Choroid plexus epithelial cell (primary cell): Measurements from ENCODE around the gene ENOX1.

Source experiments
- DNase-seq: peaks from one replicate; pipeline ENCODE4 v3.0.0-alpha.2; 2010; ENCODE audit warnings: low read depth
- H3K4me3 ChIP-seq: 2 replicates; pipeline ENCODE4 v1.5.1; 2011; ENCODE audit warnings: low read depth, mild to moderate bottlenecking, control low read depth, low read length, moderate library complexity
- TF ChIP-seq, protein P1 (sequence below): conservative IDR thresholded peaks from 2 replicates; pipeline ENCODE4 v1.5.1; 2011; ENCODE audit warnings: low read depth, mild to moderate bottlenecking, control low read depth, inconsistent platforms, low read length, moderate library complexity

Gene ENOX1

DNA sequence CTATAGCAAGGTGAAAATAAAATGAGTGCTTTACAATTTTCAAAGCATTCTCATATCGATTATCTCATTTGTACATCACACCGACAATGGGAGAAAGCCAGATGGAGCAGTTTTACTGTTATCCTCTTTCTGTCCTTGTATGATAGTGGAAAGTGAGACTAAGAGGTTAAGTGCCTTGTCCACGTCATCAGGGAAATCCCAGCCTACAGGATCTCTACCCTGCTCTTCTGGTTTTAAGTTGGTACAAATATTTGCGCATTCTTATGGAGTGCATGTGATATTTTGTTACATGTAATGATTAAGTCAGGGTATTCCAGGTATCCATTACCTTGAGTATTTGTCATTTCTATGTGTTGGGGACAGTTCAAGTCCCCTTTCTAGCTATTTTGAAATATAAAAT is 12.4 kb upstream of the ENOX1 start:
- no peak for DNase-seq
- TF ChIP-seq, protein P1, sequence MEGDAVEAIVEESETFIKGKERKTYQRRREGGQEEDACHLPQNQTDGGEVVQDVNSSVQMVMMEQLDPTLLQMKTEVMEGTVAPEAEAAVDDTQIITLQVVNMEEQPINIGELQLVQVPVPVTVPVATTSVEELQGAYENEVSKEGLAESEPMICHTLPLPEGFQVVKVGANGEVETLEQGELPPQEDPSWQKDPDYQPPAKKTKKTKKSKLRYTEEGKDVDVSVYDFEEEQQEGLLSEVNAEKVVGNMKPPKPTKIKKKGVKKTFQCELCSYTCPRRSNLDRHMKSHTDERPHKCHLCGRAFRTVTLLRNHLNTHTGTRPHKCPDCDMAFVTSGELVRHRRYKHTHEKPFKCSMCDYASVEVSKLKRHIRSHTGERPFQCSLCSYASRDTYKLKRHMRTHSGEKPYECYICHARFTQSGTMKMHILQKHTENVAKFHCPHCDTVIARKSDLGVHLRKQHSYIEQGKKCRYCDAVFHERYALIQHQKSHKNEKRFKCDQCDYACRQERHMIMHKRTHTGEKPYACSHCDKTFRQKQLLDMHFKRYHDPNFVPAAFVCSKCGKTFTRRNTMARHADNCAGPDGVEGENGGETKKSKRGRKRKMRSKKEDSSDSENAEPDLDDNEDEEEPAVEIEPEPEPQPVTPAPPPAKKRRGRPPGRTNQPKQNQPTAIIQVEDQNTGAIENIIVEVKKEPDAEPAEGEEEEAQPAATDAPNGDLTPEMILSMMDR = no peak
- H3K4me3 ChIP-seq = no peak overlapping the region

DNA sequence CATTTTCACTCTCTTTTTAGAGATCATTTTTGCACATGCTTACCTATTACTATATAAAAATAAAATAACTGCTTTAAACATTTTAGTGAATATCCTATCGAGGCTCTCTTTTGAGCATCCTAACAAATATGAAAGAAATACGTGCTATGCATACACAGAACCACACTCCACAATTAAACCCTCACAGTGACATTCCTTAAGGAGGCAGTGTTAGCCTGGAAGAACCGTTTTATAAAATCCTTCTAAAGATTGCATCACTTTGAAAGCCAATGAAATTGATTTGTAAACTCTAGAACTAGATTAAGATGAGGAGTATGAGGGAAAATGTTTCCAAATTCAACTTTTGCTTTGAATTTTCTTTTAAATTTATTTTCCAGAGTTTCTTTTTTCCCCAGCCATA is 11.1 kb upstream of the ENOX1 start:
- DNase-seq = peak; percentile 47
- TF ChIP-seq, protein P1 = no peak
- H3K4me3 ChIP-seq = no peak overlapping the region

DNA sequence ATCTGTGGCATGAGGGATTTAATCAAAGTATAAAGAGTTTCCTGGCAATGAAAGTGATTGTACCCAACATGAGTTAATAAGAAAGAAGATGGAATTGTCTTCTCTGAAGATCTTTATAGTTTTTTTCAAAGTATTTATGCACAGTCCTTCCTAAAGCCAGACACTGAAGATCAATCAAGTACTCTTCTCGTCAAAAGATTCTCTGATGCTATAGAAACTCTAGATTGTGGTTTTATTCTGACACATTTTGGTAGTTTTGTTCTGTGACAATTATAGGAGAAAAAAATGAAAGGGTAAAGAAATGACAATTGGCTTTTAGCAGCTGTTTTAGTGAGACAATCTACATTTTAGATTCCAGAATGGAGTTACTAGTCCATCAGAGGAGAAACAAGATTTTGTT is 10.4 kb upstream of the ENOX1 start:
- TF ChIP-seq, protein P1 = no peak

DNA sequence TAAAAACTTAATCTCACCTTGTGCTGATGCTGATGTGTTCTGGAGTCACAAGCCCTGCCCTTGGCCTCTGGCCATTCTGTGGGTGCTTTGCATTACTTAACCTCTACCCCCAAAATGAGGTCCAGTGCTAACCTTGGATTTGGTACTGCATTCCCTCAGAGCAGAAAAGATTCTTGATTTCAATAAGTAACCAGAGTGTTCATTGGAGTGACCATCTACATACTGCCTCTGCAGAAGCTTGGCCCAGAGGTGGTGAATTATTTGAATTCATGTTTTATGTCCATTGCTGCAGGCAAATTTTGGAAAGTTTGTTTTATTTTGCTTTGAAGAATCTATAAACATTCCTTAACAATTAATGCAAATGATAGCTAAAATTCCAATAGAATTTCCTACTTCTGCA is 7.6 kb upstream of the ENOX1 start:
- TF ChIP-seq, protein P1 = no peak
- no peak overlapping the region for H3K4me3 ChIP-seq
- DNase-seq = no peak

More for the DNA sequence above, 10.4 kb upstream of the ENOX1 start:
- no peak for DNase-seq
- no peak overlapping the region for H3K4me3 ChIP-seq

DNA sequence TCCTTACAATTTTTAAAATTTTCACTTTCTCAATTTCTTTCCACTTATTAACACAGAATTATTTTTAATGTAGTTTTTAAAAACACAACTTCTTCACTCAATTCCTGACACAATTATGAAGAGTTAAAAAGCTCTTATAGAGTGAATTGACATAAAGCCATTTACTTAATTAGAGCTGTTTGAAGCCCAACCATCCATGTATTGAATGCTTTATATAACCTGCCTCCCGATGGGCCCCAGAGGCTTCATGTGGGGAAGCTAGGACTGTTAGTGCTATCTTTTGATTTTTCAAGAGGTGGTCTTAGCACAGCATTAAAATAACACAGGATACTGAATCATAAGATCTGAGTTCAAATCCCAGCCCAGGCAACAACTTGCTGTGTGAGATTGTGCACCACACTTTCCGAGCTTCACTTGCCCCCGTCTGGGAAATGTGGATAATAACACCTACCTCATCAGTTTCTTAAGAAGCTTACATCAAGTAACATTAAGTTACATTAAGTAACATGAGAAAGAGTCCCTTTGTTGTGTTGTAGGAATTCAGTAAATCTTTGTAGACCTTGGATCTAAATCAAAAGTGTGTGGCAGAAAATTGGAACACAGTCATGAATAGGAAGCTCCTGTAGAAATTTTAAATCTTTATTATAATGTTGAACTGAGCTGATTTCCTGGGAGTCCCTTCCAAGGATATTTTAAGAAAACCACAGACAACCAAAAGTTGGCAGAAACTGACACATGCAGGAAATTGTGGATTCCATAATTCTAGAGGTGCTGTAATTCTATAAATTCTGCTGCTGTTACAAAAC is 5.5 kb upstream of the ENOX1 start:
- TF ChIP-seq, protein P1 = peak; percentile 4
- peak; percentile 33 for DNase-seq

DNA sequence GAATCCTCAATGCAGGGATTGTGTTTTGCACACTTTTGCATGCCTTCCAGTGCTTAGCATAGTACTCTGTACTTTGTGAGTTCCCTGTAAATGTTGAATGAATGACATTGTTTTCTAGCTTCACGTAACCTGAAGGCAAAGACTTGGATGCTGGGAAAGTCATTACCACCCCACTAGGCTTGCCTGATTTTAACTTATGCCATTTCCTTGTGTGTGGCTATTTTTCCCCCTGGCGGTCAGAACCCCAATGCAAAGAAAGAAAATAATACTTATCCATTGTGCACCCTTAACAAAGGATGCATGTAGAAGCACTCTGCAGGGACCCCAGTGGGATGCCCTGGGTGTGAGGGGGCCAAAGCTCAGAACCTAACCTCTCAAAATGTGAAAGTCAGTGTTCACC is 1.2 kb upstream of the ENOX1 start:
- TF ChIP-seq, protein P1 = peak; percentile 75
- H3K4me3 ChIP-seq = no peak overlapping the region
- DNase-seq = peak; percentile 78

More for the DNA sequence above, 5.5 kb upstream of the ENOX1 start:
- H3K4me3 ChIP-seq = no peak overlapping the region

DNA sequence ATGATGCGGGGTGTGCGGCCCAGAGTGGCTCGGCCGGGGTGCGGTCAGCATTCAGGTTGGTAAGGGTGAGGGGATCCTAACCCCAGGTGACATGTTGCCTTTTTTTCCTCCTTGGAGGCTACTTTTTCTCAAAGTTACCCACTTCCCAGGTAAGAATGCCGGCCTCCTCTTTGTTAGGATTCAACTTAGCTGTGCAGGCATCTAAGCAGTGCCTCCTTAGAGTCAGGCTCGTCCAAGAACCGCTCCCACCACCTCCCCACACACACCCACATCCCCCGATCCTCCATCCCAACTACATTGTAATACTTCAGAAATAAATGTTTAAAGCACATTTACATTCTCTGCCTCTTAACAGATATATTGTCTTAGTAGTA is 733 bp upstream of the ENOX1 start:
- TF ChIP-seq, protein P1 = no peak
- peak; percentile 13 for DNase-seq
- H3K4me3 ChIP-seq = peak overlapping the region; percentile 65
